GM21515 (cell line): ENCODE data around the gene SRGAP3.

ENCODE experiments used
- ATAC-seq: cut with Tn5 transposase; IDR thresholded peaks from one replicate; pipeline ENCODE4 v1.9.1; 2021; ENCODE audit not compliant: unreplicated experiment

Gene SRGAP3

GRCh38 chr3:8992199-8992598 lies 257.2 kb downstream of the SRGAP3 start:
- ATAC-seq, result no peak

GRCh38 chr3:8990266-8991215 lies 258.9 kb downstream of the SRGAP3 start:
- no peak for ATAC-seq

DNA sequence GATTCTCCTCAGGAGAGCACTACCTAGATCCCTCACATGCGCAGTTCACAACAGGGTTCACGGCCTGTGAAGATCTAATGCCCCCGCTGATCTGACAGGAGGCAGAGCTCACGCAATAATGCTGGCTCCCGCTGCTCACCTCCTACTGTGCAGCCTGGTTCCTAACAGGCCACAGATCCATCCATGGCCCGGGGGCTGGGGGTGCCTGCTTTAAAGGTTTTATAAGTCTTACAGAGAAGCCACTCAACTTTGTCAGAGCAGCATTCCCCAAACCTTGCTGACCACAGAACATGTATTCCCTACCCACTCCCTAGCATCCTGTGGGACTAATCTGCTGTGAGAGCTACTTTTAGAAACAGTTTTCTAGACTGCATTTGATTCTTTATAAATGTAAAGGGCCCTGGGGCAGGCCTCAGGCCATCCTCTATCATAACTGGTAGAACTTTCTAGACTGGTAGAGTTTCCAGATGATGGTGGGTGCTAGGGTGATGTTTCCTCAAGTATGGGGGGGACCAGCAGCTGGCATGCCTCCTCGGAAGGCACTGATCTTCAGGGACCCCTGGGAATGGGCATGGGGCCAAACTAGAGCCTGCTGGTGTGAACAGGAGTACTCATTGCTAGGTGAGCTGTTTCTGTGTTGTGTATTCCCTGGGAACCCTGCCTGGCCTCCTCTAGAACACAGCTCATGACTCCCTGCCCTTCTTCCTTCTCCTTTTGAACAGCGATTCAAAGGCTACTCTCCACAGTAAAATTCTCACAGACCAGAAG lies 260.5 kb downstream of the SRGAP3 start:
- ATAC-seq, result no peak

DNA sequence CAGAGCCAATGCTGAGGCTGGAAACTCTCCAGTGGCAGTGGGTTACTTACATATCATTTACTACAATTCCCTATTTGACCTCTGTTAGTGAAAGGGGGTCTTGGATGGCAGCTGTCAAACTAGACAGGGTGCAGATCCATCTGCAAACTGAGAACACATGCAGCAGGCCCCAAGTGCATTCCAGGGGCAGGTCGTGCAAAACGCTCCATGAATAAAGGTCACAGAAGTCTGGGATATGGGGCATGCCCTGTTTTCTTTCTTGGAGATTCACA lies 261.1 kb downstream of the SRGAP3 start:
- ATAC-seq, result no peak

DNA sequence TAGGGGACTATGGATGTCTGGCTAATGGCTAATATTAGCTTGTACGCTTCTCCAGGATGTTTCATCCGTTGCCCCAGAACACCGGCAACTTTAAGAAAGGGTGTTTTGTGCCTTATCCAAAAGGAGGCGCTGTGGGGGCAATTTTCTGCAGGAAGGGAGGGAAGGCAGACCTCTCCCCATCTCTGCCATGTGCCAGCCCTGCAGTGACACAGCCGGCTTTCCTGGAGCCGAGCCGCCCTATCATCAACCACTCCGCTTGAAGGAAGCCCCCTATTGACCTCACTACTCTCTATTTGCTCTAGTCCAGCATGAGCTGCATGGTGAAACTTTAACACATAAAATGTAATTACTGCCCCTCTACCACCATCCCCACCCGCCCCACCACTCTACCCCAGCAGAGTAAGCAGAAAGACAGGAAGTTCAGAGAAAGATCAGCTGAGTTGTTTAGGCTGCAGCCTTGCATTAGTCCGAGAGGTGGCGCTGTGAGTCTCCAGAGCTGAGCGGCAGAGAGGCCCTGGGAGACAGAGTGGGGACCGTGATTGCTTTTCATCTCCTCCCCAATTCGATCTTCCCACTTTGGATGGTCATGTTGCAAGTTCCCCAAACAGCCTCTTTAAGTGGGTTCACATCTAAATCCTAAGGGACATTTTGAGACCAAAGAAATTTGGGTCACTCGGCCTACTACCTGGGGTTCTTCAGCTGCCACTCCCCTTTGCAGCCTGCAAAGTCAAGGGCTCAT lies 261.6 kb downstream of the SRGAP3 start:
- peak; percentile 69 for ATAC-seq

GRCh38 chr3:8987226-8987625 lies 262.2 kb downstream of the SRGAP3 start:
- ATAC-seq, result no peak

DNA sequence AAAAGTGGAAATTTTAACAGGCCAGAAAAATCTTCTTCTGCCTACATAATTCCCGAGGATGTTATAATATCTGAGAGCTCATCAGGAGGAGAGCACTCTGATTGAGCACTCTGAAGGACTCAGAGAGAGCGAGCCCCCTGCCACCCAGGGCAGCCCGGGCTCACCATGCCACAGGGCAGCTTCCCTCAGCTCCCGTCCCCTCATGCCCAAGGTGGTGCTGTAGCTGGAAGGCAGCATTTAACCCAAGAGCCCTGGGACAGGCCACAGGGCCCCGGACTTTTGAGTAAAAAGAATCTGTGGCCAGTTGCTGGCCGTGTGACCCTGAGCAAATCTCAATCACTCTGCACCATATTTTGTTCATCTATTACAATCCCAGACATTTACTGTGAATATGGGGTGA lies 262.7 kb downstream of the SRGAP3 start:
- ATAC-seq, result no peak

DNA sequence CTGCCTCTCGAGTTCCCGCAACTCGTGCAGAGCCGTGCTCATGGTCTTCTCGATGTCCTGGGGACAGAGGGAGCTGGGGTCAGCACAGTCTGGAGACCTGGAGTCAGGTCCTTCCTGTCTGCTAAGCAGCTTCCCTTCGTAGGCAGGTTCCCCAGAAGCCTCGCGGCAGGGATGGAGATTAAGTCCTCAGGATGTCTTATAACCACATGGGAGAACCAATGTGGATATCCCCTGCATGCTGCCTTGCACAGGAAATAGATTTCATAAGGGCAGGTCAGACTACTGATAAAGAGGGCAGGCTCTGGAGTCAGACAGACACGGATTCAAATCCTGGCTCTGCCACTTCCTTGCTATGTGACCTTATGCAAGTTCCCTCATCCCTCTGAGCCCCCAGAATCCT lies 263.6 kb downstream of the SRGAP3 start:
- no peak for ATAC-seq

GRCh38 chr3:8985411-8985831 lies 264.0 kb downstream of the SRGAP3 start:
- ATAC-seq, result no peak

GRCh38 chr3:8984526-8984925 lies 264.9 kb downstream of the SRGAP3 start:
- no peak for ATAC-seq

GRCh38 chr3:8984081-8984480 lies 265.4 kb downstream of the SRGAP3 start:
- ATAC-seq, result no peak

DNA sequence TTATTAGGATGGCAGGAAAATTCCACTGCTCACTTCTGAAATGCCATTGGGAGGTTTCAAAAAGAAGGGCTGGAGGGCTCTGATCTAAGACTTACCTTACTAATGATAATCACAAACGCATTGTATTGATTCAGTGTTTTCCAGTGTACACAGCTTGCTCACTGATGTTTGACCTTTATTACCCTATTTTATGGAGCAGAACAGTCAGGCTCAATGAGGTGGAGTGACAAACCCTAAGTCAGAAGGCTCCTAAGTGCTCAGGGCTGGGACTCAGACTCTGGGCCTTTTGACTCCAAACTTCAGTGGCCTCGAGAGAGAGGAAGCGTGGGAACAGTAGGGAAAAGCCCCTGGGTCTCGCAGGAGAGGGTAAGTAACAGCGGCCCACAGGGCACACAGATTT lies 265.9 kb downstream of the SRGAP3 start:
- no peak for ATAC-seq

DNA sequence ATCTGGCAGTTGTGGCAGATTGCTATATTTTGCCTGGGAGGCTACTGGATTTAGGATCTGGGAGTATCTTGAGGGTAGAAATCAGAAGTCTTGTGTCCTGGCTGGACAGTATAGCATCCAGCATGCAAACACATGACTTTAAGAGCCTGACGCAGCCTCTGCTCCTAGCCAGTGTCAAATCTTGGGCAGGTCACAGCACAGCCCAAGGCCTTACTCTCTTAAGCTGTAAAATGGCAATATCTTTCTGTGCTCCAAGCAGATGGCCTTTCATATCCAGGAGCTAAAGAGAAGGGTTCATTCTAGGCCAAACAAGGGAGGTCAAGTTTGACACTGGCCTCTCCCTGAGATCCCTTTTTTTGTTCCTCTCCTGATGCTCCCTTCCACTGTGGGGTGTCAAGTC lies 266.4 kb downstream of the SRGAP3 start:
- ATAC-seq, result no peak

GRCh38 chr3:8982509-8982908 lies 266.9 kb downstream of the SRGAP3 start:
- no peak for ATAC-seq

DNA sequence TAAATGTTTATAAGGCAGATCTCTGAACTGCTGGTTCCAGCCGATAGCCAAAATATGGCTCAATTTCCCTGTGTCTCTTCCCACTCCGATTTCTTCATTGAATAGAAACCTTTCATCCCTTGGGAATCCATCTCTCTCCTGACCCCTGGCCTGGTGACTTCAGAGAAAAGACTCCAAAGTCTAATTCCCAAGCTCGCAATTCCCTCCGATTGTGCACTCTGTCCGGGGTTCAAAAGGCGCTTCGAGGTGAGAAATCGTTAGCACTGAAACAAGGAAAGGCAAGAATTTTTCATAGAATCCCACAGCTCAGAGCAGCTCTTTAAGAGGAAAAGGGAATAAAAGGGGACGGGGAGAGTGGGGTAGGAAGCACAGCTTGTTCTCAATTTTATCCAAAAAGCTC lies 267.7 kb downstream of the SRGAP3 start:
- ATAC-seq, result no peak

DNA sequence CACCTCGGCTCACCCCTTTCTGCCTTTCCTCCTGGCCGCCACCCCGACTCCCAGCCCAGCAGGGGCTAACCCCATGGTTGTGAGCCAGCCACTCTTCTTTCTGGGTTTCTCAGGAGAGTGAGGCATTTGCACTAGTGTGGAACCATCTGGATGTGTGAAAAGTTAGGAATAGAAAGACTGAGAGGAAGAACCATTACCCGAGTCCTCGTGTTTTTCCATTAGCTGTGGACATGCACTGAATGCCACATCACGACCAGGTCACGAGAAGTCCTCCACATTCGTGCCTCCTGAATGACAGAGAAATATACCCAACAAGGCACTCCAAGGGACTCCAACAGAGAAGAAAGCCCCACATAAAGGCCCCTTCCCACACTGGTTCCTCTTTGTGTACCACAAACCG lies 268.1 kb downstream of the SRGAP3 start:
- no peak for ATAC-seq

DNA sequence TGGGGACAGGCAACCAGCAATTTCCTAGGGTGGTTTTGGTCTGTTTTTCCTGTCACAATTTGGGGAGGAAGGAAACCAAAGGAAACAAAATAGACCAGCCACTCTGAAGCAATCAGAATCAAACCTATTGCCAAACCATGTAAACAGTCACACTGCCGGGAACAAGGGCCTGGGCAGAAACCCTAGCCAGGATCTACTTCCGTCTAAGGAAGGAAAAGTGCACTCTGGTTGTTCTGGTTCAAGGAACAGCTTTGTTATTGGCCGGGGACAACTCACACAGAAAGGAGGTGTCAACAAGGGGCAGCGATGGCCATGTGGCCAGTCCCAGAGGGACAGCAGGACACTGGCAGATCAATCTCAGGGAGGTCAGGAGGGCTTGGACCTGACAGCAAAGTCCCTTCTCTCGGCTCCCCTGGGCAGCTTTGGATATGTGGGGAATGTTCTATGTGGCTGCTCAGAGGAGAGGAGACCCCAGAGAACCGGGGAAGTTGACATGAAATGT lies 268.6 kb downstream of the SRGAP3 start:
- ATAC-seq, result no peak

DNA sequence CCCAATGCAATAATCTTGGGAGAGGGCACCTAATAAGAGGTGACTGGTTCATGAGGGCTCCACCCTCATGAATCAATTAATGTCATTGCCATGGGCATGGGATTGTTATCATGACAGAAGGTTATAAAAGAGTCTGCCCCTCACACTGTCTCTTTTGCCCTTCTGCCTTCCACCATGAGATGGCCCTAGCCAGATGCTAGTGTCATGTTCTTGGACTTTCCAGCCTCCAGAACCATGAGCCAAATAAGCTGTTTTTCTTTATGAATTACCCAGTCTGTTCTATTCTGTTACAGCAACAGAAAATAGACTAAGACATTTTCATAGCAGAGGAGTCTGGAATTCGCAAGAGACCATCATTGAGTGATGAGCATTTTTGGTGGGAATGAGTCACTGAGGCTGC lies 270.2 kb downstream of the SRGAP3 start:
- no peak for ATAC-seq

DNA sequence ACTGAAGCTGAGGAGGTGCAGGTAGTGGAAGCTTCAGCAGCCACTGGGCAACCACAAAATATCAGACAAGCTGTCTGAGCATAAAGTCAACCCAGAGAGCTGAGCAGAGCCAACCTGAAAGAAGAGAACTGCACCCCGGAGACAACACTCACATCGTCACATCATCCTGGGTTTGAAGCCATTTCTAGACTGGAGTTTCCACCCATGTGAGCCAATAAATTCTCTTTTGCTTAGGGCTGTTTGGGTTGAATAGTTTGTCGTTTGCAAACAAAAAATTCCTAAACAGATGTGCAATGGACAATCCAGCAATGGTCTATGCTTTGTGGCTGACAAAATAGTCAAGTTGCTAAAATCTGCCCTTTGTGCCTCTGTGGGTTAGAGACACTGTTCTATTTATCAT lies 270.9 kb downstream of the SRGAP3 start:
- ATAC-seq, result no peak

DNA sequence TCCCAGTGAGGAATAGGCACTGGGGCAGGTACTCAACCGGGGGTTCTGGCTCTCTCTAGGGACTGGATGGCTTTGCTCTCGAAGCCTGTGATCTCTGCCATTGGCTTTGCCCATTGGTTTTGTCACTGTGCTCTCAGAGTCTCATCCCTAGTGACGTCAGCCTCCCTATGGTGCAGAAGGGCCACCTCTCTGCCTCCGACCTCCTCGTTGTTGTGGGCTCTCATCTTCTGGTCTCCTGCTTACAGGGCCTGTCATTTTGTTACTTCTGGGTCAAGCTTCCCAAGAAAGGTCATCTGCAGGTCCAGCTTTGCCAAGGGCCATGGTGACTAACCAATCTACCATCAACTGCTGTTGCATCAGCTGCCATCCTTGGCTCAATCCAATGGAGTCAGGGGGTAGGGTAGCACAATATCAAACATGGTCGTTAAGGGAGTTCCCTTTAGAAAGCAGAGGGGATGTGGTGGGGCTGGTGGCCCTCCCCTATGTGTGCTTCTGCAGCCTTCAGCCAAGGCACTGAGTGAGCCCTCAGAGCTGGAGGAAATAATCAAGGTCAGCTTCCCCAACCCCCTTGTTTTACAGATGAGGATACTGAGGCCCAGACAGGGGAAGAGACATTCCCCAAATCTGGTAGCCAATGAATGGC lies 272.8 kb downstream of the SRGAP3 start:
- ATAC-seq, result no peak
